DOHH2 (cell line): ENCODE measurements around the gene KCNH5.

ENCODE experiments used
- H3F3A ChIP-seq: fragments of 200-600 bp; sonication (generic), shearing (Covaris generic); 2 replicates; pipeline ENCODE4 v1.6.0; 2016; ENCODE audit warnings: antibody characterized with exemption, mild to moderate bottlenecking; ENCODE audit not compliant: control insufficient read depth, insufficient read depth
- H3K27ac ChIP-seq: fragments of 200-600 bp; sonication (generic); 2 replicates; pipeline ENCODE4 v1.5.1; 2014; ENCODE audit warnings: low read depth, mild to moderate bottlenecking, low read length, moderate library complexity
- H3K27me3 ChIP-seq: fragments of 200-600 bp; sonication (generic); 2 replicates; pipeline ENCODE4 v1.6.1; 2014; ENCODE audit warnings: mild to moderate bottlenecking, low read length, mixed read lengths; ENCODE audit not compliant: control insufficient read depth
- H3K36me3 ChIP-seq: fragments of 200-600 bp; sonication (generic); 2 replicates; pipeline ENCODE4 v1.6.1; 2014; ENCODE audit warnings: mild to moderate bottlenecking, low read length, moderate library complexity, mixed read lengths; ENCODE audit not compliant: control insufficient read depth
- H3K4me1 ChIP-seq: fragments of 200-600 bp; sonication (generic); 2 replicates; pipeline ENCODE4 v1.6.1; 2014; ENCODE audit warnings: mild to moderate bottlenecking, low read length, mixed read lengths; ENCODE audit not compliant: control insufficient read depth
- H3K4me2 ChIP-seq: fragments of 200-600 bp; sonication (generic); 2 replicates; pipeline ENCODE4 v1.6.0; 2014; ENCODE audit warnings: mild to moderate bottlenecking, low read length, moderate library complexity
- H3K4me3 ChIP-seq: fragments of 200-600 bp; sonication (generic); 2 replicates; pipeline ENCODE4 v1.5.1; 2014; ENCODE audit warnings: mild to moderate bottlenecking, low read length, mixed read lengths
- H3K79me2 ChIP-seq: fragments of 200-600 bp; sonication (generic); 2 replicates; pipeline ENCODE4 v1.6.1; 2014; ENCODE audit warnings: mild to moderate bottlenecking, low read length, mixed read lengths; ENCODE audit not compliant: control insufficient read depth
- H3K9me2 ChIP-seq: fragments of 200-600 bp; sonication (generic); replicated peaks from 2 replicates; pipeline ENCODE4 v1.6.1; 2014; ENCODE audit warnings: mild to moderate bottlenecking, low read length, mixed read lengths; ENCODE audit not compliant: control insufficient read depth
- H3K9me3 ChIP-seq: fragments of 200-600 bp; sonication (generic); 2 replicates; pipeline ENCODE4 v1.6.1; 2014; ENCODE audit warnings: antibody characterized with exemption, low read length, mixed read lengths; ENCODE audit not compliant: control insufficient read depth, insufficient read depth
- H4K20me1 ChIP-seq: fragments of 200-600 bp; sonication (generic); 2 replicates; pipeline ENCODE4 v1.6.0; 2014; ENCODE audit warnings: low read depth, mild to moderate bottlenecking, antibody characterized with exemption, low read length, moderate library complexity; ENCODE audit not compliant: control insufficient read depth, insufficient read depth
- CTCF ChIP-seq: fragments of 200-600 bp; sonication (generic); IDR thresholded peaks from one replicate; pipeline ENCODE4 v1.5.1; 2014; ENCODE audit warnings: antibody characterized with exemption, mild to moderate bottlenecking, low read depth, low read length; ENCODE audit not compliant: poor library complexity, severe bottlenecking
- EZH2phosphoT487 ChIP-seq: fragments of 200-600 bp; sonication (generic); IDR thresholded peaks from 2 replicates; pipeline ENCODE4 v1.6.1; 2017; ENCODE audit warnings: borderline replicate concordance, mild to moderate bottlenecking, antibody characterized with exemption, low read length, moderate library complexity, mixed read lengths

The KCNH5 gene

GRCh38 chr14:62894736-62895135 is 150.5 kb downstream of the KCNH5 start:
- Histone ChIP-seq H3K9me2 (no peaks in the 10 kb centered on the region), H3K9me3 (no peaks in the 10 kb centered on the region), H3F3A (no peaks in the 10 kb centered on the region), H3K27me3 (no peaks in the 10 kb centered on the region), H4K20me1 (no peaks in the 10 kb centered on the region), H3K4me1 (no peaks in the 10 kb centered on the region), H3K4me2 (no peak overlapping the region), H3K79me2 (no peaks in the 10 kb centered on the region), H3K36me3 (no peaks in the 10 kb centered on the region), H3K27ac (no peak overlapping the region), H3K4me3 (no peak overlapping the region)
- TF ChIP-seq CTCF (no peak), EZH2phosphoT487 (no peak)

- Histone ChIP-seq H3K27me3 (no peaks in the 10 kb centered on the region), H3K9me2 (no peaks in the 10 kb centered on the region), H3K4me3 (no peak overlapping the region), H3K27ac (no peak overlapping the region), H3K4me2 (no peak overlapping the region), H3K79me2 (no peaks in the 10 kb centered on the region), H4K20me1 (no peaks in the 10 kb centered on the region), H3K4me1 (no peaks in the 10 kb centered on the region), H3F3A (no peaks in the 10 kb centered on the region), H3K9me3 (no peaks in the 10 kb centered on the region), H3K36me3 (no peaks in the 10 kb centered on the region)
- no peak for TF ChIP-seq EZH2phosphoT487
- TF ChIP-seq CTCF, result no peak
Measured at GRCh38 chr14:62889364-62889763, 155.9 kb downstream of the KCNH5 start.

- Histone ChIP-seq H4K20me1 (no peaks in the 10 kb centered on the region), H3K9me2 (no peaks in the 10 kb centered on the region), H3K27me3 (no peaks in the 10 kb centered on the region), H3K9me3 (no peaks in the 10 kb centered on the region), H3K4me2 (no peak overlapping the region), H3K4me3 (no peak overlapping the region), H3K36me3 (no peaks in the 10 kb centered on the region), H3F3A (no peaks in the 10 kb centered on the region), H3K4me1 (no peaks in the 10 kb centered on the region), H3K27ac (no peak overlapping the region), H3K79me2 (no peaks in the 10 kb centered on the region)
- TF ChIP-seq EZH2phosphoT487 (no peak), CTCF (no peak)
Measured at GRCh38 chr14:62886461-62886860, 158.8 kb downstream of the KCNH5 start.

GRCh38 chr14:62885451-62885850 is 159.8 kb downstream of the KCNH5 start:
- Histone ChIP-seq H3K9me3 (no peaks in the 10 kb centered on the region), H3K4me1 (no peaks in the 10 kb centered on the region), H3K4me3 (no peak overlapping the region), H3F3A (no peaks in the 10 kb centered on the region), H3K79me2 (no peaks in the 10 kb centered on the region), H4K20me1 (no peaks in the 10 kb centered on the region), H3K36me3 (no peaks in the 10 kb centered on the region), H3K9me2 (no peaks in the 10 kb centered on the region), H3K27ac (no peak overlapping the region), H3K27me3 (no peaks in the 10 kb centered on the region), H3K4me2 (no peak overlapping the region)
- no peak for TF ChIP-seq CTCF
- TF ChIP-seq EZH2phosphoT487, result no peak
